Left ventricle myocardium inferior (tissue), 1 donor: ENCODE results near the gene SMKR1. TPM values are rescaled to one million over a fixed set of nuclear protein-coding genes. Genes with fewer than 3 reads are reported as not detected.

Source experiments
- DNase-seq: peaks from one replicate; pipeline ENCODE4 v3.0.0-alpha.2; 2020
- H3K27ac ChIP-seq: fragments of 200-600 bp; replicated peaks from 2 replicates; pipeline ENCODE4 v1.8.0; 2021
- H3K27me3 ChIP-seq: fragments of 200-600 bp; 2 replicates; pipeline ENCODE4 v1.8.0; 2021; ENCODE audit warnings: low read depth
- H3K36me3 ChIP-seq: fragments of 200-600 bp; 2 replicates; pipeline ENCODE4 v1.8.0; 2021
- H3K4me1 ChIP-seq: fragments of 200-600 bp; 2 replicates; pipeline ENCODE4 v1.8.0; 2021
- H3K4me3 ChIP-seq: fragments of 200-600 bp; 2 replicates; pipeline ENCODE4 v1.8.0; 2021; ENCODE audit warnings: mild to moderate bottlenecking, moderate library complexity
- H3K9me3 ChIP-seq: fragments of 200-600 bp; replicated peaks from 2 replicates; pipeline ENCODE4 v1.8.0; 2021
- intact Hi-C: fragments of 100-400 bp; cut with micrococcal nuclease; formaldehyde crosslinking; loops from one replicate; pipeline ENCODE4 v1.11.0; 2022
- total RNA-seq: library from RNA; stranded (reverse); fragmentation: NEBNext Ultra II Directional; extraction: Animal tissue kit (Norgen Biotek cat#: 25700); gene quantifications from one replicate; pipeline ENCODE4 v1.2.1, GENCODE V29; 2021
- TF ChIP-seq, protein P1 (sequence below): fragments of 200-600 bp; IDR thresholded peaks from 2 replicates; pipeline ENCODE4 v1.8.0; 2021; ENCODE audit warnings: antibody characterized with exemption, mild to moderate bottlenecking, borderline replicate concordance
- donor health status: DM: no; HTN: yes; CAD: no; lungs with severe emphysema.

Gene SMKR1
- total RNA-seq, 1 donor from 2014 or later: not detected

DNA sequence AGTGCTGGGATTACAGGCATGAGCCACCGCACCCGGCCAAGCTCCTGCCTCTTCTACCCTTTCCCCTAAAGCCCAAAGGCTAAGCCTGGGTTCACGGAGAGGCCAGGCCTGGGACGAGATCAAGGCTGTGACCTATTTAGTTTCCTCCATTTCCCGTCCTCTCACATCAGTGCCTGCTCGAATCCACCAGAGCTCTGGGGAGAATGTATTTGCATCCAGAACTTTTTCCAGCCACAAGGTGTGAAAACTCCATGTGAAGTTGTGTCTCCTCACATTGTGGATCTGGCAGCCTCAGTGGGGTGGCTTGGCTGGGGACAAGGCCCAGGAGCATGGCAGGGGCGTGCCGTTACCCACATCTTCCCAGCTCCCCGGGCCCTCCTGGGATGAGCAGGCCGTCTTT lies 38.0 kb downstream of the SMKR1 start:
- TF ChIP-seq, protein P1, sequence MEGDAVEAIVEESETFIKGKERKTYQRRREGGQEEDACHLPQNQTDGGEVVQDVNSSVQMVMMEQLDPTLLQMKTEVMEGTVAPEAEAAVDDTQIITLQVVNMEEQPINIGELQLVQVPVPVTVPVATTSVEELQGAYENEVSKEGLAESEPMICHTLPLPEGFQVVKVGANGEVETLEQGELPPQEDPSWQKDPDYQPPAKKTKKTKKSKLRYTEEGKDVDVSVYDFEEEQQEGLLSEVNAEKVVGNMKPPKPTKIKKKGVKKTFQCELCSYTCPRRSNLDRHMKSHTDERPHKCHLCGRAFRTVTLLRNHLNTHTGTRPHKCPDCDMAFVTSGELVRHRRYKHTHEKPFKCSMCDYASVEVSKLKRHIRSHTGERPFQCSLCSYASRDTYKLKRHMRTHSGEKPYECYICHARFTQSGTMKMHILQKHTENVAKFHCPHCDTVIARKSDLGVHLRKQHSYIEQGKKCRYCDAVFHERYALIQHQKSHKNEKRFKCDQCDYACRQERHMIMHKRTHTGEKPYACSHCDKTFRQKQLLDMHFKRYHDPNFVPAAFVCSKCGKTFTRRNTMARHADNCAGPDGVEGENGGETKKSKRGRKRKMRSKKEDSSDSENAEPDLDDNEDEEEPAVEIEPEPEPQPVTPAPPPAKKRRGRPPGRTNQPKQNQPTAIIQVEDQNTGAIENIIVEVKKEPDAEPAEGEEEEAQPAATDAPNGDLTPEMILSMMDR: no peak
- no peak for DNase-seq
- Histone ChIP-seq H3K9me3 (no peaks in the 10 kb centered on the region), H3K36me3 (no peaks in the 10 kb centered on the region), H3K4me1 (no peaks in the 10 kb centered on the region), H3K27ac (no peak overlapping the region), H3K27me3 (peaks cover 36% of the 10 kb centered on the region), H3K4me3 (no peak overlapping the region)
- intact Hi-C loops: no loop called here

DNA sequence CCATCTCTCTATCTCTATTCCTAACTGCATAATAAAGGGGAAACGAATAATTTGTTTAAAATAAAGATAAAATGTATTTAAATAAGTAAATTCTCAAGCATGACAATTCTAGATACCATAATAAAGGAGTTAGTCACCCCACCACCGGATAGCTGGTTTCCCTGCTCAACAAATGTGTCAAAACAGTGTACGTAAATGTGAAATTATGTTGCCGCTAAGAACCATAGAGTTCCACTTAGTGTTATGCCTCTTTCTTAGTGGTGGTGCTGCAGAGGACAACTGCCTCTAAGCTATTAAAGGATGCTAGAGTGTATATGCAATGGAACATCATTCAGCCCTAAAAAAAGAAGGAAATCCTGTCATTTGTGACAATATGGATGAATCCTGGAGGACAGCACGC lies 42.4 kb downstream of the SMKR1 start:
- H3K36me3 ChIP-seq: no peaks in the 10 kb centered on the region
- H3K27ac ChIP-seq: no peak overlapping the region
- H3K4me3 ChIP-seq: no peak overlapping the region
- H3K4me1 ChIP-seq: no peaks in the 10 kb centered on the region
- no peak for DNase-seq
- TF ChIP-seq, protein P1: no peak
- H3K9me3 ChIP-seq: no peaks in the 10 kb centered on the region
- intact Hi-C loops: no loop called here
- peaks cover 41% of the 10 kb centered on the region for H3K27me3 ChIP-seq

DNA sequence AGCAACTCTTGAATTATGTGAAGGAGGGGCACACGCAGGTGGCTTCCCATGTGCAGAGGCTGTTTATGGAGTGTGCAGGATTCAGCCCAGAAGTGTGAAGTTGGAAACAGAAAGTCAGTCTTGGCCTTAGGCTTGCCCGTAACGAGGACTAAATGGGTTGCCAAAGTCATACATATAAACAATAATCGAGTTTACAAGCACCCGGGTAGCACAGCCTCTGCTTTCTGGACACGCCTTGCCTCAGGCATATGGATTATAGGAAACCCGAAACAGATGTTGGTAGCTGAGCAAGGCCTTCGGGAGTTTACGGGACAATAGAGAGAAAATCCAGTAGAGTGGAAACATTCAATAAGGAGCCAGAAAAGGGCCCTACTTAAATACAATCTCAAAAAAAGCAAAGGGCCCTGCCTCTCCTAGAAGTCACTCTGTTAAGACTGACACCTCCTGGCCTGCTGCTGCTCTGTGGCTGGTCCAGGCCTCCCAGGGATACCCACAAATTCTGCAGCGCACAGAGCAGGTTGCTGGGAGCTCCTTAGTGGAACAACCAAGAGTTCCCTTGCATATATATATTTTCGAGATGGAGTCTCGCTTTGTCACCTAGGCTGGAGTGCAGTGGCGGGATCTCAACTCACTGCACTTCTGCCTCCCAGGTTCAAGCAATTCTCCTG lies 48.5 kb downstream of the SMKR1 start:
- Histone ChIP-seq H3K27ac (no peak overlapping the region), H3K9me3 (no peaks in the 10 kb centered on the region), H3K4me3 (no peak overlapping the region), H3K4me1 (no peaks in the 10 kb centered on the region), H3K27me3 (peaks cover 26% of the 10 kb centered on the region), H3K36me3 (no peaks in the 10 kb centered on the region)
- DNase-seq: no peak
- intact Hi-C loops: no loop called here
- TF ChIP-seq, protein P1: no peak

DNA sequence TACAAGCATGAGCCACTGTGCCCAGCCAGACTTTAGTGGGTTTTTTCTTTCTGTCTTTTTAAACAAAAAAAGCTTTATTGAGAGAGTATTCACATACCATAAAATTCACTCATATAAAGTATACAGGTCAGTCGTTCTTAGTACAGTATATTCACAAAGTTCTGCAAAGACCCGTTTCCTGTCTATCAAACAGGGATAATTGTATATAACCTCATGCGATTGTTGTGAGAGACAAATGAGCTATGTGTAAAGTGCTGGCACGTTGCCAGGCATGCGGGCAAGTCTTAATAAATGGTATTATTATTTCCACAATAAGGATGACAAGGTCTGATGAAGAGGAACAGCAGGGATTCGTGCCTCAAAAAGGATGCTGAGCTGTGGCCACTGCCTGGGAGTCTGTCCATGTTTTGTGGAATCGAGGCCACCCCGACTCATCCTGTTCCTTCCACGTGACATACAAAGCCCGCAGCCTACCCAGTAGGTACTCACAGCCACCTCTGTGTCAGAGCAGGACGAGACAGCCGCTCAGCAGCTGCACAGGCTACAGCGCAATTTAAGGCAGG lies 51.6 kb downstream of the SMKR1 start:
- H3K4me1 ChIP-seq: no peaks in the 10 kb centered on the region
- peaks cover 38% of the 10 kb centered on the region for H3K27me3 ChIP-seq
- no peaks in the 10 kb centered on the region for H3K9me3 ChIP-seq
- H3K27ac ChIP-seq: no peak overlapping the region
- no peaks in the 10 kb centered on the region for H3K36me3 ChIP-seq
- no peak for DNase-seq
- intact Hi-C loops: no loop called here
- TF ChIP-seq, protein P1: no peak
- H3K4me3 ChIP-seq: no peak overlapping the region

DNA sequence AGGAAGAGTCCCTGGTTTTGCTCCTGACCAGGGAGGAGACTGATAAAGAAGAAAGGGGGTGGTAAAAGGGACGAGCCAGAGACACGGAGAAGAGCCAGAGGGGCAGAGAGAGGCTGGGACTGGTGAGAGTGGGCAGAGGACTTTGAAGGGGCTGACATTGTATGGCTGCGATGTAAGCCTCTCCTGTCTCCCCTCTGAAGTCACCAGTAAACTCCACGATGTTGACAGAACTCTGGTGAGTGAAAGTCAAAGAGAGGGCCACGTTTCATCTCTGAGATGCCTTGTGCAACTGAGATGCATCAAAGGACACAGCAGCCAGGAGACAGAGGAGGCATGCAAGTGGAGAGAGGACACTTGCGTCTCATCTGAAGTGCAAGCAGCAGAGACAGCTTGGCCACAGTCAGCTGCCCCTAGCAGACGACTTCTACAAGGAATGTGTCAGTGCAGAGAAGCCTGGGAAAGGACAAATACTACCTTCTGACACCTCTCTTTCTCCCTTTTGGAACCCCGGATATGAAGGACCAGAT lies 54.3 kb downstream of the SMKR1 start:
- TF ChIP-seq, protein P1: no peak
- no peaks in the 10 kb centered on the region for H3K4me1 ChIP-seq
- H3K36me3 ChIP-seq: no peaks in the 10 kb centered on the region
- intact Hi-C loops: no loop called here
- DNase-seq: no peak
- no peaks in the 10 kb centered on the region for H3K9me3 ChIP-seq
- H3K27me3 ChIP-seq: peaks cover 60% of the 10 kb centered on the region
- H3K27ac ChIP-seq: no peak overlapping the region
- H3K4me3 ChIP-seq: no peak overlapping the region
